Endothelial cell (in vitro differentiated cells): ENCODE results near the gene C17orf107. TPM values are rescaled to one million over a fixed set of nuclear protein-coding genes. Genes with fewer than 3 reads are reported as not detected.
"Not testable (repeated sequence)": the region's sequence is repeated elsewhere in the genome, so short reads cannot be mapped to it uniquely, and the experiment has no call there.

Experiments used
- DNase-seq: peaks from one replicate; pipeline ENCODE4 v3.0.0; 2021; ENCODE audit warnings: low spot score
- H3K27ac Mint-ChIP-seq: one replicate; pipeline ENCODE4 v1.8.0; 2021; ENCODE audit warnings: mixed read lengths, inconsistent platforms; ENCODE audit not compliant: unreplicated experiment
- H3K27me3 Mint-ChIP-seq: one replicate; pipeline ENCODE4 v1.8.0; 2021; ENCODE audit warnings: mild to moderate bottlenecking, moderate library complexity, mixed read lengths, inconsistent platforms; ENCODE audit not compliant: unreplicated experiment
- H3K36me3 Mint-ChIP-seq: one replicate; pipeline ENCODE4 v1.8.0; 2021; ENCODE audit warnings: mild to moderate bottlenecking, low read depth, mixed read lengths, inconsistent platforms; ENCODE audit not compliant: unreplicated experiment
- H3K4me1 Mint-ChIP-seq: one replicate; pipeline ENCODE4 v1.8.0; 2021; ENCODE audit warnings: mild to moderate bottlenecking, mixed read lengths, inconsistent platforms; ENCODE audit not compliant: unreplicated experiment
- H3K4me3 Mint-ChIP-seq: one replicate; pipeline ENCODE4 v1.8.0; 2021; ENCODE audit warnings: mild to moderate bottlenecking, mixed read lengths, inconsistent platforms; ENCODE audit not compliant: unreplicated experiment
- H3K9me3 Mint-ChIP-seq: one replicate; pipeline ENCODE4 v1.8.0; 2021; ENCODE audit warnings: mixed read lengths, inconsistent platforms; ENCODE audit not compliant: unreplicated experiment
- CTCF ChIP-seq: fragments of 200-600 bp; sonication (generic); IDR thresholded peaks from one replicate; pipeline ENCODE4 v1.5.0; 2021; ENCODE audit warnings: antibody characterized with exemption; ENCODE audit not compliant: unreplicated experiment
- total RNA-seq: library from RNA; stranded (reverse); fragmentation: NEBNext Ultra II Directional; extraction: Animal tissue kit (Norgen Biotek cat#: 25700); gene quantifications from one replicate; pipeline ENCODE4 v1.2.1, GENCODE V29; 2021; ENCODE audit not compliant: unreplicated experiment

Gene C17orf107
- total RNA-seq, 1 donor from 2014 or later, result 2.3 TPM

DNA sequence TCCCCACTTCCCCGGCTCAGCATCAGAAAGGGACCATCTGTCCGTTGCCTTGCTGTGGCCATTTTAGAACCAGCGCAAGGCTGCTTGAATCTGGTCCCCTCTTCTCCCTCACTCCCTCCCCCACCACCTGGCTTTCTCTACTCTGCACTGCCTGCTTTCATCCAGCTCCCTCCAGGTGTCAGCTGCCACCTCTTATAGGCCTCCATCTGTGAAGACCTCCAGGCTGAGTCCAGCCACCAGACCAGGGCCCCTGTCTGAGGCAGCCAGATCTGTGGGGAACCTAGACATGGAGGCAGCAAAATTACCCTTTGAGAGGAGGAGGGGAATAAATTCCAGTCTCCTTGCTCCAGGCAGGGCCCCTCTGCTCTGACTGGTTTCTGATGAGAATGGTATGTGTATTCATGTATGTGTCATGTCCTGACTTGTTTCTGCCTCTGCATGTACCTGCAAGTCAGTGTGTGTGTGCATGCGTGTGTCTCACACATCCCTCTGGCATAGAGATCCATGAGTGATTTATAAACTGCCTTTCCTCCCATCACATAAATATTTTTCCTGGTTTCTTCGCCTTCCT, 45.1 kb upstream of the C17orf107 start:
- H3K4me3 Mint-ChIP-seq, result no peak overlapping the region
- no peak for DNase-seq
- peaks cover 60% of the 10 kb centered on the region for H3K4me1 Mint-ChIP-seq

DNA sequence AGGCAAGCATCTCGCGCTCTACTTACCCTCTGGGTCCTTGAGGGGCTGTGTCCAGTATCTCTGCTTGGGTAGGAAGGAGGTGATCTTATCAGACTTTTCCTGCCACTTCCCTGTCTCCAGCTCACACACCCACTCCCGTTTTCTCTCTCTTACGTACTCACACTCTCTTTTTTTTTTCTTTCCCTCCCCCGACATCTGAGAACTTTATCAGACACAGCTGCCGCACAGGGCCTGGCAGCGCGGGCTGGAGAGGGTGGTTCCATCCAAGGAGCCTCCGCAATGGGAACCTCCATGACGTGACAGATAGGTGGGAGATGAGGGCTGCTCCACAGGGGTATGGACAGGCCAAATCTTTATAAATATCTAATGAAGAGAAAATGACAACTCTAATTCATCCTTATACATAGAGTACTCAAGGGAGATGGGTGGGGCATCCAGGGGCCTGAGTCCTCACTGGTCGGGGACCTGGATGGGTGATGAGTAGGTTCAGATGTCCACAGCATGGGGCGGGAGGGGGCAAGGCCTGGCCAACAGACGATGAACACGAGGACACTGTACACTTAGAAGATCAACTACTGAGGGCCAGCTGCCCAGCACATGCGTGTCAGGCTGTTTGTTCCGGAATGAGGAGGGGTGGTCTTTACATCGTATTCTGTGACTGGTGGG, 42.9 kb upstream of the C17orf107 start:
- peak overlapping the region; percentile 24 for H3K4me3 Mint-ChIP-seq
- H3K9me3 Mint-ChIP-seq, result no peaks in the 10 kb centered on the region
- DNase-seq, result no peak
- TF ChIP-seq CTCF, result no peak
- peaks cover 13% of the 10 kb centered on the region for H3K27me3 Mint-ChIP-seq
- peaks cover 14% of the 10 kb centered on the region for H3K36me3 Mint-ChIP-seq
- H3K27ac Mint-ChIP-seq, result peak overlapping the region; percentile 89
- H3K4me1 Mint-ChIP-seq, result peaks cover 60% of the 10 kb centered on the region

More for the DNA sequence above, 45.1 kb upstream of the C17orf107 start:
- Mint-ChIP-seq H3K9me3 (no peaks in the 10 kb centered on the region), H3K27me3 (peaks cover 17% of the 10 kb centered on the region), H3K36me3 (peaks cover 17% of the 10 kb centered on the region), H3K27ac (peak overlapping the region; percentile 5)
- TF ChIP-seq CTCF, result no peak

DNA sequence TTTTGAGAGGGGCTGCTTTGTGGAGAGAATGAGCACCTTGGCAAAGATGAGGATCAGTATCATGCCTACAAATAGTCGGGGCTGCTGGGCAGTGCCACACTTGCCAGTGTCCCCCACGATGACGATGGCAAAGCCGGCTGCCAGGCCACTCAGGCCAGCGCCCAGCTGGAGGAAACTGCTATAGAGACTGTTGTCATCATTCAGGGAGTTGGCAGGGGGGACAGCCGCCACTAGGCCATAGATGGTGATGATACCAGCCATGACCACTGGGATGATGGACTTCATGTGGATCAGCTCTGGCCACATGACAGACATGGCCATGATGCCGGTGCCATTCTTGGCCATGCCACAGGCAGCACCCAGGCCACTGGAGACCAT, 42.4 kb upstream of the C17orf107 start:
- Mint-ChIP-seq H3K4me3 (peak overlapping the region; percentile 24), H3K36me3 (peaks cover 14% of the 10 kb centered on the region), H3K27ac (peak overlapping the region; percentile 89), H3K4me1 (peaks cover 60% of the 10 kb centered on the region), H3K27me3 (peaks cover 13% of the 10 kb centered on the region), H3K9me3 (no peaks in the 10 kb centered on the region)
- no peak for DNase-seq
- TF ChIP-seq CTCF, result no peak

DNA sequence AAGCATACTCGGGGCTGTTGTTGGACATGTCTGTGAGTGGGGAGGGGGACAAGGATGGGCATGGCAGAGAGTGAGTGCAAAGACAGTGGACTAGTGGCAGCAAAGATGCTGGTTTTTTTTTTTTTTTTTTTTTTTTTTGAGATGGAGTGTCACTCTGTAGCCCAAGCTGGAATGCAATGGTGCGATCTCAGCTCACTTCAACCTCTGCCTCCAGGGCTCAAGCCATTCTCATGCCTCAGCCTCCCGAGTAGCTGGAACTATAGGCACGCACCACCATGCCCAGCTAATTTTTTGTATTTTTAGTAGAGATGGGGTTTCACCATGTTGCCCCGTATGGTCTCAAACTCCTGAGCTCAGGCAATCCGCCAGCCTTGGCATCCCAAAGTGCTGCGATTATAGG, 42.0 kb upstream of the C17orf107 start:
- H3K4me1 Mint-ChIP-seq, result peaks cover 58% of the 10 kb centered on the region
- not testable (repeated sequence) for DNase-seq, H3K9me3 Mint-ChIP-seq
- peaks cover 13% of the 10 kb centered on the region for H3K27me3 Mint-ChIP-seq
- peak overlapping the region; percentile 64 for H3K4me3 Mint-ChIP-seq
- peaks cover 12% of the 10 kb centered on the region for H3K36me3 Mint-ChIP-seq
- peak overlapping the region; percentile 99 for H3K27ac Mint-ChIP-seq

- H3K27ac Mint-ChIP-seq, result peak overlapping the region; percentile 99
- peak overlapping the region; percentile 71 for H3K4me3 Mint-ChIP-seq
- peaks cover 62% of the 10 kb centered on the region for H3K4me1 Mint-ChIP-seq
- peaks cover 13% of the 10 kb centered on the region for H3K27me3 Mint-ChIP-seq
- TF ChIP-seq CTCF, result no peak
- peak; percentile 49 for DNase-seq
- peaks cover 14% of the 10 kb centered on the region for H3K36me3 Mint-ChIP-seq
- H3K9me3 Mint-ChIP-seq, result no peaks in the 10 kb centered on the region
Observed at GRCh38 chr17:4858068-4858881, 41.1 kb upstream of the C17orf107 start.
